Astrocyte of the spinal cord (primary cell): ENCODE data around the gene SMOC2.

Experiments used
- DNase-seq: peaks from one replicate; pipeline ENCODE4 v3.0.0; 2011; ENCODE audit warnings: low read depth, low spot score
- H3K4me3 ChIP-seq: 2 replicates; pipeline ENCODE4 v1.5.1; 2011; ENCODE audit warnings: low read depth, mild to moderate bottlenecking, low read length, moderate library complexity
- CTCF ChIP-seq: IDR thresholded peaks from 2 replicates; pipeline ENCODE4 v1.5.1; 2012; ENCODE audit warnings: low read depth, mild to moderate bottlenecking, low read length, inconsistent platforms
- in situ Hi-C: cut with HindIII; loops from 2 replicates; pipeline ENCODE4 v1.10.0; 2017; ENCODE audit warnings: low sequenced_read_pairs

SMOC2 gene

GRCh38 chr6:168400037-168400436, 40.9 kb upstream of the SMOC2 start:
- in situ Hi-C loops = no loop called here
- H3K4me3 ChIP-seq = no peak overlapping the region
- DNase-seq = no peak
- no peak for TF ChIP-seq CTCF

GRCh38 chr6:168403370-168404005, 37.5 kb upstream of the SMOC2 start:
- no peak overlapping the region for H3K4me3 ChIP-seq
- in situ Hi-C loops = no loop called here
- no peak for TF ChIP-seq CTCF
- no peak for DNase-seq

- in situ Hi-C loops = no loop called here
- no peak overlapping the region for H3K4me3 ChIP-seq
- DNase-seq = no peak
- TF ChIP-seq CTCF = no peak
Observed at GRCh38 chr6:168404560-168404959, 36.4 kb upstream of the SMOC2 start.

GRCh38 chr6:168407842-168408241, 33.1 kb upstream of the SMOC2 start:
- no peak for TF ChIP-seq CTCF
- in situ Hi-C loops = no loop called here
- no peak for DNase-seq
- no peak overlapping the region for H3K4me3 ChIP-seq

GRCh38 chr6:168408504-168409136, 32.4 kb upstream of the SMOC2 start:
- H3K4me3 ChIP-seq = no peak overlapping the region

GRCh38 chr6:168410035-168410434, 30.9 kb upstream of the SMOC2 start:
- DNase-seq = no peak
- no peak overlapping the region for H3K4me3 ChIP-seq
- no peak for TF ChIP-seq CTCF
- in situ Hi-C loops = no loop called here

More at GRCh38 chr6:168408504-168409136, 32.4 kb upstream of the SMOC2 start:
- in situ Hi-C loops = no loop called here
- TF ChIP-seq CTCF = no peak
- no peak for DNase-seq
